DMS153 (cell line): ENCODE data around the gene COPRS.
A peak's percentile ranks its signal among the peaks of the same experiment; 100 is the strongest.

Experiments used
- DNase-seq: peaks from one replicate; lab custom pipeline; 2025; lab: John Stamatoyannopoulos, UW

The COPRS gene

GRCh38 chr17:31808521-31809050, 50.5 kb downstream of the COPRS start:
- no peak for DNase-seq

GRCh38 chr17:31807846-31808245, 51.2 kb downstream of the COPRS start:
- DNase-seq, result no peak

GRCh38 chr17:31806921-31807320, 52.1 kb downstream of the COPRS start:
- no peak for DNase-seq

GRCh38 chr17:31803494-31804213, 55.4 kb downstream of the COPRS start:
- peak; percentile 45 for DNase-seq

GRCh38 chr17:31802502-31802901, 56.5 kb downstream of the COPRS start:
- DNase-seq, result no peak
